Spleen (tissue), 11 donors: Measurements from ENCODE around the gene COL8A1. TPM values are rescaled to one million over a fixed set of nuclear protein-coding genes. Genes with fewer than 3 reads are reported as not detected.

Experiments used
- DNase-seq: peaks from one replicate; pipeline ENCODE4 v3.0.0-alpha.2; 2020
- H3K27ac ChIP-seq, 8 donors: fragments of 200-600 bp; sonication (generic) in 7 of 8; 1 replicate in 4 of 8; 2 replicates in 4 of 8; pipeline versions ENCODE4 v1.5.0 to v1.8.0; 2016 to 2021; ENCODE audit warnings: inconsistent platforms in 4 of 8, mild to moderate bottlenecking in 4 of 8, moderate library complexity in 1 of 8
- H3K27me3 ChIP-seq, 7 donors: fragments of 200-600 bp; sonication (generic) in 6 of 7; replicated peaks in 1 of 7; 1 replicate in 4 of 7; 2 replicates in 3 of 7; pipeline versions ENCODE4 v1.5.0 to v1.8.0; 2016 to 2021; ENCODE audit warnings: inconsistent platforms in 3 of 7, mild to moderate bottlenecking in 1 of 7
- H3K36me3 ChIP-seq, 6 donors: fragments of 200-600 bp; sonication (generic) in 5 of 6; 1 replicate in 4 of 6; 2 replicates in 2 of 6; pipeline versions ENCODE4 v1.5.0 to v1.8.0; 2016 to 2021; ENCODE audit warnings: inconsistent platforms in 2 of 6
- H3K4me1 ChIP-seq, 6 donors: fragments of 200-600 bp; sonication (generic) in 5 of 6; 1 replicate in 3 of 6; 2 replicates in 3 of 6; pipeline versions ENCODE4 v1.5.0 to v1.8.0; 2016 to 2021; ENCODE audit warnings: inconsistent platforms in 3 of 6
- H3K4me3 ChIP-seq, 8 donors: fragments of 200-600 bp; sonication (generic) in 7 of 8; 1 replicate in 4 of 8; 2 replicates in 4 of 8; pipeline versions ENCODE4 v1.5.0 to v1.8.0; 2016 to 2021; ENCODE audit warnings: inconsistent platforms in 4 of 8, mild to moderate bottlenecking in 4 of 8, moderate library complexity in 2 of 8
- H3K9me3 ChIP-seq, 8 donors: fragments of 200-600 bp; sonication (generic) in 7 of 8; 1 replicate in 4 of 8; 2 replicates in 4 of 8; pipeline versions ENCODE4 v1.5.0 to v1.8.0; 2016 to 2021; ENCODE audit warnings: inconsistent platforms in 4 of 8
- CTCF ChIP-seq, 11 experiments: fragments of 200-600 bp in 7 of 11; fragments of 450-650 bp in 4 of 11; sonication (generic) in 4 of 11; IDR thresholded peaks in 8 of 11; conservative IDR thresholded peaks in 3 of 11; 1 replicate in 7 of 11; 2 replicates in 4 of 11; pipeline versions ENCODE4 v1.4.0 to v1.8.0; 2016 to 2021; ENCODE audit warnings: antibody characterized with exemption in 11 of 11, inconsistent platforms in 4 of 11, mild to moderate bottlenecking in 1 of 11
- POLR2A ChIP-seq, 3 donors: fragments of 450-650 bp; IDR thresholded peaks; one replicate each; pipeline ENCODE4 v1.5.1; 2017; ENCODE audit warnings: antibody characterized with exemption in 3 of 3, mild to moderate bottlenecking in 1 of 3
- POLR2AphosphoS5 ChIP-seq, 3 donors: sonication (generic); formaldehyde crosslinking; IDR thresholded peaks; one replicate each; pipeline ENCODE4 v1.5.1; 2017; ENCODE audit warnings: antibody characterized with exemption in 3 of 3
- WGBS, 5 donors: extraction: QIAGEN DNeasy Blood & Tissue Kit in 3 of 5; methylation state at CpG; one replicate each; pipeline versions ENCODE4 v1.1.5 to v1.1.7; 2013 to 2018; 5-methylcytosine and 5-hydroxymethylcytosine counted together
- intact Hi-C: fragments of 100-400 bp; cut with DNase I; formaldehyde crosslinking; loops from one replicate; pipeline ENCODE4 v1.15.0; 2023; ENCODE audit warnings: low total_unique reads
- polyA plus RNA-seq, 3 donors: library from polyadenylated mRNA; stranded (reverse); fragments of 200-250 nt; gene quantifications; one replicate each; pipeline ENCODE4 v1.2.1, GENCODE V29; 2013
- total RNA-seq, 7 donors: library from RNA; depleted of rRNA in 3 of 7; stranded (reverse); fragments of >200 nt in 3 of 7; fragmentation: NEBNext Ultra II Directional in 4 of 7; extraction: Animal tissue kit (Norgen Biotek cat#: 25700) in 4 of 7; gene quantifications; one replicate each; pipeline versions ENCODE4 v1.1.0 to v1.2.1, GENCODE V29; 2016 to 2021
- donor health status: healthy with polysubstance abuse.
- donor health status: DM: no; HTN: no; CAD: no; lungs with moderate emphysema.
- donor health status: DM: no; HTN: no; CAD: no.
- donor health status: Bipolar disorder and iron deficiency.
- donor health status: healthy.
- donor health status: DM: no; HTN: no; CAD: no.
- donor health status: DM: yes; HTN: yes; CAD: no.

The COL8A1 gene
- total and polyA plus RNA-seq, 10 donors, result 0.22 to 3.1 (median 1.4) TPM

DNA sequence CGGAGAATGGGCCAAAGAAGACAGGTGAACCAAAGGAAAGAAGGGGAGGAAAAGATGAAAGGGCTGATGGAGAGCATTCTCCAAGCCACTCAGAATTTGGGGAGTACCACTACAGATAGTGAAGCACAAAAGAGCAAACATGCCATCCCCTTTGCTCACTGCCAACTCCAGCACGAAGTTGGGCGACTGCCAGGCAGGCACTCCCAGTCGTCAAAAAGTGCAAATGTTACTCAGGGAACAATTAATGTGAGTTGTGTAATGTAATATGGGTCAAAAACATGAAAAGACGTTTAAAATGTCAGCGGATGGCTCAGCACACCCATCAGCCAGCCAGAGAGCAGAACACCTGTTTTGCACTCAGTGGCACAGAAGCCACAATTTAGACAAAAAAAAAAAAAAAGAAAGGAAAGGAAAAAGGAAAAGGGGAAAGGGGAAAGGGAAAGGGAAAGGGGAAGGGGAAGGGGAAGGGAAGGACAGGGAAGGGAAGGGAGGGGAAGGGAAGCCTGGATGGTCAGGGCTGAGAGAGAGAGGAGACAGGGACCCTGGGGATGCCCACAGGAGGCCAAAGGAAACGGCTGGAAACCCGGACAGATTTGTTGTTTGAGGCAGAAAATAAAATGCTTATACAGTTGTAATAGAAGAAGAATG lies 82.7 kb downstream of the COL8A1 start:
- Histone ChIP-seq H3K27me3 (no peaks in the 10 kb centered on the region), H3K4me3 (no peak overlapping the region), H3K36me3 (no peaks in the 10 kb centered on the region), H3K9me3 (no peaks in the 10 kb centered on the region), H3K27ac (no peak overlapping the region), H3K4me1 (no peaks in the 10 kb centered on the region)
- 56 to 73% (median 64%) methylated on average over 8 of the region's 8 CpGs for WGBS, 5 donors
- intact Hi-C loops, result no loop called here
- no peak for DNase-seq
- no peak for TF ChIP-seq POLR2A (IDR thresholded peaks at IDR 0.05)
- TF ChIP-seq CTCF (IDR thresholded peaks at IDR 0.05 in 8 of 11, conservative IDR thresholded peaks at IDR 0.05 in 3 of 11), result no peak
- TF ChIP-seq POLR2AphosphoS5 (IDR thresholded peaks at IDR 0.05), result no peak

DNA sequence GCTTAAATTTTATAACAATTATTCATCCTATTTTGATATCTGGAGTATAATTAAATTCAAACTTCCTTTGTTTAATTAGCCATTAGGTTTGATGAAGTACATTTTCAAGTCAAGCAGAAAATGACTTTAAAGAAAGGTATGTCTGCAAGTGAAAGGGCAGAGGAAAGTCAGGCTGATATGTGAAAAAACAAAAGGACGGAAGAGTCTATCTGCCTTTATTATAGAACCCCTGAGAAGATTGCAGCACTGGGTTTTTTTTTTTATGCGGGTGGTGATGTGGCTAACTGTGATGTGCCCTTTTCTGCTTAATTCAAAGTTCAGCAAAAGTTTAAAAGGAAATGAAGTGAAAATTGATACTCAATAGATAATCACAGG lies 83.2 kb downstream of the COL8A1 start:
- WGBS, 5 donors, result 69 to 91% (median 77%) methylated on average over 2 of the region's 2 CpGs
- Histone ChIP-seq H3K4me1 (no peaks in the 10 kb centered on the region), H3K9me3 (no peaks in the 10 kb centered on the region), H3K36me3 (no peaks in the 10 kb centered on the region), H3K4me3 (no peak overlapping the region), H3K27me3 (no peaks in the 10 kb centered on the region), H3K27ac (no peak overlapping the region)
- intact Hi-C loops, result no loop called here
- TF ChIP-seq POLR2AphosphoS5 (IDR thresholded peaks at IDR 0.05) (no peak), POLR2A (IDR thresholded peaks at IDR 0.05) (no peak), CTCF (IDR thresholded peaks at IDR 0.05 in 8 of 11, conservative IDR thresholded peaks at IDR 0.05 in 3 of 11) (no peak)
- no peak for DNase-seq

DNA sequence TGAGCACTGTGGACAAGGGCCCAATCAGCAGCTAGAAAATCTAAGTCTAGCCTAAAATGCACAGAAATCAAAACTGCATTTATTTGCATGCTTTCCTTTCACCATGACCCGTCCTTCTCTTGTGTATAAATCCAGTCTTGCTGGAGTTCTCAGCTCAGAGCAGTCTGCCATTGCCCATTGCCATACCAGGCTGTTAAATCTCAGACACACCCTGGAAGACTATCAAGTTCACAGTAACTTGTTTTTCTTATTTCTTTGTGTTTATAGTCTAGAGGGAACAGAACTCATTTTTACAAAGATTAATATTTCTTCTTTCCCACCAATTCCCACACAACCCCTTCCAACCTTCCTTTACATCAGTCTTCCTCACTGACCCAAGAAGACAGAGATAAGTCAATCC lies 85.9 kb downstream of the COL8A1 start:
- no peak for DNase-seq
- intact Hi-C loops, result no loop called here
- WGBS, 5 donors, result 42 to 50% (median 46%) methylated on average over 1 of the region's 1 CpG

DNA sequence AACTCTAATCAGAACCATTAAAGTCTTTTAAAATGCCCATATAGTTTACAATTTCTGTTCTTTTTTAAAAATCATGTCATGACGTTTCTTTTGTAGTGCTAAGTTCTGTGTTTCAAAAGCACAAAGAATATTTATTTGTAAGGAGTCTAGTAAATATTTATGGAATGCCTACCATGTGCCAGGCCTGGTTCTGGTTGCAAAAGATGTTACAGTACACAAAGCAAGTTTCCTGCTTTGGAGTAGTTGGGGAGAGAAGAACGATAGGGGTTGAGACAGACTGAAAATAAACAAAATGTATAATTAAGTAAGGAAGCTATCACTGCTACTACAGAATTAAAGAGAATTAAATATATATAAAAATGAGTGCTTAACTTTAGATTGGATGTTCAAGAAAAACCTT lies 92.5 kb downstream of the COL8A1 start:
- Histone ChIP-seq H3K4me3 (no peak overlapping the region), H3K27me3 (no peaks in the 10 kb centered on the region), H3K27ac (no peak overlapping the region), H3K36me3 (no peaks in the 10 kb centered on the region), H3K4me1 (no peaks in the 10 kb centered on the region), H3K9me3 (peaks cover 0 to 3% (median 0%) of the 10 kb centered on the region in 8 donors)
- 58 to 79% (median 78%) methylated on average over 2 of the region's 2 CpGs for WGBS, 5 donors
- intact Hi-C loops, result no loop called here
- DNase-seq, result no peak
- no peak for TF ChIP-seq CTCF (IDR thresholded peaks at IDR 0.05 in 8 of 11, conservative IDR thresholded peaks at IDR 0.05 in 3 of 11)
- no peak for TF ChIP-seq POLR2AphosphoS5 (IDR thresholded peaks at IDR 0.05)
- no peak for TF ChIP-seq POLR2A (IDR thresholded peaks at IDR 0.05)

More for the DNA sequence above, 85.9 kb downstream of the COL8A1 start:
- Histone ChIP-seq H3K4me1 (no peaks in the 10 kb centered on the region), H3K36me3 (no peaks in the 10 kb centered on the region), H3K9me3 (no peaks in the 10 kb centered on the region), H3K27ac (no peak overlapping the region), H3K4me3 (no peak overlapping the region), H3K27me3 (no peaks in the 10 kb centered on the region)
- TF ChIP-seq POLR2A (IDR thresholded peaks at IDR 0.05) (no peak), CTCF (IDR thresholded peaks at IDR 0.05 in 8 of 11, conservative IDR thresholded peaks at IDR 0.05 in 3 of 11) (no peak), POLR2AphosphoS5 (IDR thresholded peaks at IDR 0.05) (no peak)
